Effector CD8-positive, alpha-beta T cell (primary cell): Measurements from ENCODE around the gene IRF9.

Experiments
- DNase-seq: peaks from one replicate; lab custom pipeline; 2025; lab: John Stamatoyannopoulos, UW

The IRF9 gene

DNA sequence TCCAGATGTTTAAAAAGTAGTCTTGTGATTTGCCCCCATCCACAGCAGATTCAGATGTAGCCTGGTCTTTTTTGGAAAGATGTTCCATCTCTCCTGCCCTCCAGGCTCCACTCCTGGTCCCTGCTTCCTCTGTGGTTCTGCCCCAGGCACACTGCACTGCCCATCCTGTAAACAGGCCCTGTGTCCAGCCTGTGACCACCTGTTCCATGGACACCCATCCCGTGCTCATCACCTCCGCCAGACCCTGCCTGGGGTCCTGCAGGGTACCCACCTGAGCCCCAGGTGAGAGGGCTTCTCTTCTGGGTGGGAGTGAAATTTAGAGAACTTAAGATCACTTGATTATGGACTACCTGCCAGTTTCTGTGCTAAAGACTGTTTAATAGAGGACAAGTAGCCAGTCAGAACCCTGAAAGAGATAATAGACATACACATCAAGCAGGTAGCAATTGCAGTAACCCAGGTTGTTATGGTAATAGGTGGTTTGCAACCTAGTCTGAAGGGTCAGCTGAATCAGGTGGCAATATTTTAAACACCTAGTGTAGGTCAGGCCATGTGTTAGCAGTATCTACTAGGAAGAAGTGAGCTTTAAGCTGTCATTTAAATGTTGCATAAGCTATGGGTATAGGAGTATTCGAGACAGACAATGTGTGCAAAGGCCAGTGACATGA is 11.6 kb upstream of the IRF9 start:
- DNase-seq, result no peak

- no peak for DNase-seq
Observed at GRCh38 chr14:24150061-24150460, 11.0 kb upstream of the IRF9 start.

GRCh38 chr14:24150567-24150966 is 10.5 kb upstream of the IRF9 start:
- DNase-seq, result no peak

- no peak for DNase-seq
Observed at GRCh38 chr14:24150993-24151392, 10.1 kb upstream of the IRF9 start.

GRCh38 chr14:24151404-24152080 is 9.5 kb upstream of the IRF9 start:
- no peak for DNase-seq

DNA sequence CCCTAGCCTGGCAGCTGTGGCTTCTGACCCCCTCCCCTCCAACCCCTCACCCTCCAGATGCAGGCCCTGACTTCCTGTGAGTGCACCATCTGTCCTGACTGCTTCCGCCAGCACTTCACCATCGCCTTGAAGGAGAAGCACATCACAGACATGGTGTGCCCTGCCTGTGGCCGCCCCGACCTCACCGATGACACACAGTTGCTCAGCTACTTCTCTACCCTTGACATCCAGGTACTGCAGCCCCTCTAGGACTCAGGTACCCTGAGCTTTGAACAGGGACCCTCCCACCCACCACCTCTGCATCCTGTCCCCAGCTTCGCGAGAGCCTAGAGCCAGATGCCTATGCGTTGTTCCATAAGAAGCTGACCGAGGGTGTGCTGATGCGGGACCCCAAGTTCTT is 6.0 kb upstream of the IRF9 start:
- no peak for DNase-seq

DNA sequence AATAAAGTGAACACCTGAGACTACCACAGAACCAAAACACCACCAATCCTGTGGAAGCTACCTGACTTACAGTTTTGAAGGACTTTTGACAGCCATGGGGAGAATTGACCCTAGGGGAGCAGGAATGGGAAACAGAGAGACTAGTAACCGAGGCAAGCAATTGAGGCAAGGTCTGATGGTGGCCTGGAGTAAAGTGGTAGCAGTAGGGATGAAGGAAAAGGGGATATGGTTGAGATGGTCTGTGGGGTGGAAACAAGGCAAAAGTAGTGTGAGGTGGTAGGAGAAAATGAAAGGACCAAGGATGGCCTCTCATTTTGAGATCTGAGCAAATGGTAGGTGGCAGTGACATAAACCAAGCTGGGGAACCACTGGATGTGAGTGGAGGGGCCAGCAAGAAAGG is 4.2 kb upstream of the IRF9 start:
- no peak for DNase-seq

DNA sequence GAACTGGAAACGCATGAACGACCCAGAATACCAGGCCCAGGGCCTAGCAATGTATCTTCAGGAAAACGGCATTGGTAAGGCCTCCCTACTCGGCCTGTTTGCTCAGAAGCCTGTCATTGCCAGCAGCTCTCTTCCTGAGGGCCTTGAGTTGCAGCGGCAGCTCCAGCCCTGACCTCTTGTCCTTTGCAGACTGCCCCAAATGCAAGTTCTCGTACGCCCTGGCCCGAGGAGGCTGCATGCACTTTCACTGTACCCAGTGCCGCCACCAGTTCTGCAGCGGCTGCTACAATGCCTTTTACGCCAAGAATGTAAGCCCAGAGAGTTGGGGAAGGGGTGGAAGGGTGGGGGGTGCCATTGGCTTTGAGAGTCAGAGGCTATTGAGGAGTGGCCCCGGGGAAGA is 3.7 kb upstream of the IRF9 start:
- no peak for DNase-seq

GRCh38 chr14:24159777-24160498 is 1.1 kb upstream of the IRF9 start:
- DNase-seq, result no peak

DNA sequence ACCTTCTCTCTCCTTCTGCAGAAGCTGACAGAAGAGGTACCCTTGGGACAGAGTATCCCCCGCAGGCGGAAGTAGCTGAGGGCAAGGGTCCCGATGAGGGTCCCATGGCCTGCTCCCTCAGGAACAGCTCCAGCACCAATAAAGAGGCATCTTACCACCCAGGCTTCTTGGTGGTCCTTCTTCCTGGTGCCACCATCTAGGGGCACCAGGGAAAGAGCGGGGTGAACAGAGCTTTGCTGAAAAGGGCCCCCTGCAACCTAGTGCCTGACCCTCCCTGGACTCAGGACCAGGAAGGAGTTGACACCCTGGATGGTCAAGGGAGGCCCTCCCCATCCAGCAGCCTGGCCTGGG is 591 bp upstream of the IRF9 start:
- no peak for DNase-seq

DNA sequence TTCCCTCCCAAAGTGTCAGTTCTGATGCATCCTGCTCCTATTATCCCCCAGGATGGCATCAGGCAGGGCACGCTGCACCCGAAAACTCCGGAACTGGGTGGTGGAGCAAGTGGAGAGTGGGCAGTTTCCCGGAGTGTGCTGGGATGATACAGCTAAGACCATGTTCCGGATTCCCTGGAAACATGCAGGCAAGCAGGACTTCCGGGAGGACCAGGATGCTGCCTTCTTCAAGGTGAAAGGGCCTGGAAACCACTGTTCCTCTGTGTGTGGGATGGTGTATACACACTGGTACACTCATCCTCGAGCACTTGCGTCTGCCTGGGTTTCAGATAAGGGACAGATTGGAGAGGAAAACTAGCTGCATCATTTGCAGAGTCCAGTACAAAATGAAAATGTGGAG is 1.0 kb downstream of the IRF9 start:
- no peak for DNase-seq

GRCh38 chr14:24164518-24164991 is 3.5 kb downstream of the IRF9 start:
- DNase-seq, result no peak

DNA sequence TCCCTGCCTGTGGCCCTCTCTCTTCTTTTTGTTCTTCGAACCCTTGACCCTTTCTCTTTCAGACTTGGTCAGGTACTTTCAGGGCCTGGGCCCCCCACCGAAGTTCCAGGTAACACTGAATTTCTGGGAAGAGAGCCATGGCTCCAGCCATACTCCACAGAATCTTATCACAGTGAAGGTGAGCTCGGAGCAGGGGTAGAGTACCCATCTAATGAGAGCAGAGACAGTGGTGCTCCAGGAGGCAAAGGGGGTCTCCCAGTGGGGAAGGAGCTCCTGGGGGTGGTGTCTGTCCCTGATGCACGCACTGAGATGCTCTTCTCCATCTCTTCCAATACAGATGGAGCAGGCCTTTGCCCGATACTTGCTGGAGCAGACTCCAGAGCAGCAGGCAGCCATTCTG is 4.7 kb downstream of the IRF9 start:
- DNase-seq, result no peak

- DNase-seq, result no peak
Observed at GRCh38 chr14:24167469-24168114, 6.5 kb downstream of the IRF9 start.

DNA sequence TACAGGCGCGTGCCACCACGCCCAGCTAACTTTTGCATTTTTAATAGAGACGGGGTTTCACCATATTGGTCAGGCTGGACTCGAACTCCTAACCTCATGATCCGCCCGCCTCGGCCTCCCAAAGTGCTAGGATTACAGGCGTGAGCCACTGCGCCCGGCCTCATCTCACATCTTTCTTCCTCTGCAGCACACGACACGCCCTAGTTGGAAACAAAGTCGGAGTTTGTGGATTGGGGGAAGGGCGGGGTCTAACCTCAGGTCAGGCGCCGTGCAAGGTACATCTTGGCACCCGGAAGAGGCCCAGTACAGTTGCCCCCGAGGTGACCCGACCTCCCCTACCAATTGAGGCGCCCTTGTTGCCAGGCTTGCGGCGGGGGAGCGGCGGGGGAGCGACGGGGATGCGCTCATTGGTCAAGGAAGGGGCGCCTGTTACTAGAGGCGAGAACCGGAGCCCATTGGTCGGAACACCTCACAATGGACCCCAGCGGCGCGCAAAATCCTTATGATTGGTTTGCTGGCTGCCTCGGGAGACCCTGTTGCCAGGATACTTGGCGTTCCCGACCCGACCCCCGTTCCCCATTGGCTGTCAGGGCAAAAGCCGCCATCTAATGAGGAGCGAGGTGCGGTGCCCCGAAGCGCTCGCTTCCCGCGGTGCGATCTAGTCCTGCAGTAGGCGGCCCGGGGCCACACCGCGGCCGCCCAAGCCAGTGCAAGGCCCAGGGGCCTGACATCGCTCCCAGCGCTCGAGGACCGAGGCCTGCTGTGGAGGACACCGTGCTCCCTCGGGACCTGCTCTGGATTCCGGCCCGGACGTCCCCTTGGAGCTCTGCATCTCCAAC is 10.6 kb downstream of the IRF9 start, which contains the start of gene REC8:
Gene REC8 (plus strand): TSS at position 659 of the 839 bp plus-strand sequence. CDS start 473 bp downstream, outside the sequence.
- DNase-seq, result peak; percentile 77

- no peak for DNase-seq
Observed at GRCh38 chr14:24172261-24172860, 11.3 kb downstream of the IRF9 start.

GRCh38 chr14:24172871-24173281 is 11.8 kb downstream of the IRF9 start:
- no peak for DNase-seq

- DNase-seq, result no peak
Observed at GRCh38 chr14:24176599-24176998, 15.5 kb downstream of the IRF9 start.

- no peak for DNase-seq
Observed at GRCh38 chr14:24177041-24177825, 16.2 kb downstream of the IRF9 start.

GRCh38 chr14:24177891-24178290 is 16.8 kb downstream of the IRF9 start:
- DNase-seq, result no peak
